EH (cell line): ENCODE results near the gene CERK.

Experiments
- DNase-seq: peaks from one replicate; pipeline ENCODE4 v3.0.0-alpha.2; 2015; ENCODE audit warnings: low read depth

CERK gene

DNA sequence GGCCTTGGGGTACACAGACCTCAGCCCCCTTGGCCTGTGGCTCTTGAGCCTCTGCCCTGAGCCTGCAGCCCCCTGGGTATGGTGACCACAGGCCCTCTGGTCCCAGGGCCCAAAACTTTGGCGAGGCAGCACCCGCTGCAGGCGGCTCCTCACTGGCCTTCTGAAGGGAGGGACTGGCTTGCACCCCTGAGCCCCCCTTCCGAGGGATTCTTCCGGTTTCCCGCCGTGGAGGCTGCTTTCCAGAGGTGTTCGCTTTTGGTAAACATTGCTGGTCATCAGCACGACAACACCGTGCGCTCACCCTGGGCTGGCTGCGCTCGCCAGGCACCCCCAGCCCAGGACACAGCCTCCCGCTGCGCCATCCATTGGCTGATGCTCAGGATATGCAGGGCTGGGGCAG, 75.8 kb downstream of the CERK start:
- no peak for DNase-seq

GRCh38 chr22:46661221-46661851, 76.7 kb downstream of the CERK start:
- peak; percentile 28 for DNase-seq

DNA sequence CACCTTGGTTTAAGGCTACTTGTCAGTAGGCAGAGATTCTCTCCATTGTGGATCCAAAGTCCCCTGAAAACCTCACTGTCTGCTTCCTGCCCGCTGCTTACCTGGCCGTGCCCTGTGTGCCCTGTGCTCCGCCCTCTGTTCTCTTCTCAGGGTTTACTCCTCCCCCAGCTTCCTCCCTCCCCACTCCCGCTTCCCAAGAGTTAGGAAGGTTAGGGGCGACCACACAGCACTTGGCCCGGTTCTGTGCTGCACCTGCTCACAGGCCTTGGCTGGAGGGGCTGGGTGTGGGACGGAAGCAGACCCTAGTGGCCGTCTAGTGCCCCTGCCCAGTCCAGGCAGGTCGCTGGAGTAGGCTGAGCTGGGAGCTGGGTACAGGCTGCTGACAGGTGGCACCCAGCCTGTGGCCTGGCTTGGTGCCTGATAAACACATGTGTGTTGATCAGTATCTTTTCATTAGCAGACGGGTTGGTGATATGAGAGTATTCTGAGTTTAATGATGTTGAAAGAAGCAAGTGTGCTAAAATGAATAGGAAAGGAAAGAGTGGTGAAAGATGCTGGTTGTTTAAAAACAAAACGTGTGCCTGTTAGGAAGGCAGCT, 77.3 kb downstream of the CERK start:
- no peak for DNase-seq

DNA sequence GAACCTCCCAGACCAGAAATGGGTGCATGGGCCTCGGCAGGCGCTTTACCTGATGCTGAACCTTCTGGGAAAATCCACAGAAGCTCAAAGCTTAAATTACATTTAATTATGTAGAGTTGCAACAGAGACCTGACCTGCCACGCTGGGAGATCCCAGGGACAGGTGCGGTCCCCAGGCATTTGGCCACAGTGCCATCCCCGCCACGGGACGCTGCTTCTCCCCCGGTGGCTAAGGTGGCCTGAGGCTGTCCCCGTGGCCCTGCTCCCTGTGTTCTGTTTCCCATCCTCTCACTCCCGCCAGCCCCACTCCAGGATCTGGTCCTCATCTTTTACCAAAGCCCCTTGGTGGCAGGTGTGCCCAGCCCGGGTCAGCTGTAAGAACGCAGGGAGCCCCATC, 78.3 kb downstream of the CERK start:
- DNase-seq: no peak

- no peak for DNase-seq
These were observed 78.8 kb downstream of the CERK start for GRCh38 chr22:46659059-46659790.

- no peak for DNase-seq
These were observed 79.8 kb downstream of the CERK start for GRCh38 chr22:46657996-46658947.

GRCh38 chr22:46657655-46657953, 80.4 kb downstream of the CERK start:
- no peak for DNase-seq

- no peak for DNase-seq
These were observed 81.0 kb downstream of the CERK start for GRCh38 chr22:46656856-46657654.

DNA sequence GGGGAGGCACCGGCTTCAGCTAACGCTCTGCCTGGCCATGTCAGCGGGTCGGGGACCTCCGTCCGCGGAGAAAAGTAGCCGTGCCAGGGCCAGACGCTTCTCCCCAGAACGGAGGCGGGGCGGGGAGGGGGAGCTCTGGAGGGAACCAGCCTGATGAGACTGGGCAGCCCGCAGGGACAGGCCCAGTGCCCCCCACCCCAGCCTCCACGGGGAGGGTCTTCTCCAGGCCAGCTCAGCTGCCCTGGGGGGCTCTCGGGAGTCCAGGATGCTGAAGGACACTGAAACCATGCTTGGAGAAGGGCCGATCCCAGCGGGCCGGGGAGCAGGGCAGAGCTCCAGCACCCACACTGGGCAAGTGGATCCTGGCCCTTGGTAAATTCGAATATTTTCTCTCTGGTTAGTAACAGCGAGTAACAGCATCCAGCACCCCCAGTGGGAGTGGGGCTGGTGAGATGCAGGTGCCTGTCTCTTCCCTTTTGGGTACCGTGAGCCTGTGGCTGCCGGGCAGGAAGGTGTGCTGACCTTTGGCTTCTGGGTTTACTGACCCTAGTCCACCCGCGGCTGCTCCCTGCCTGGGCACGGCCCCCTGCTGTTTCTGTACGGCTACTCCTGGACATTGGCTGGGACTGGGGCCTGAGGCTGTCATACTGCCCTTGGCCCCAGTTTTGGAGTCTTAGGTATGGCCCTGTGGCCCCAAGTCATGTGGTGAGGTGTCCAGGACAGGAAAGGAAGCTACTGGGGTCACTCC, 82.0 kb downstream of the CERK start:
- DNase-seq: no peak

GRCh38 chr22:46654927-46655595, 83.0 kb downstream of the CERK start:
- DNase-seq: no peak

GRCh38 chr22:46654426-46654825, 83.6 kb downstream of the CERK start:
- DNase-seq: no peak

- no peak for DNase-seq
These were observed 84.5 kb downstream of the CERK start for GRCh38 chr22:46653596-46653995.

DNA sequence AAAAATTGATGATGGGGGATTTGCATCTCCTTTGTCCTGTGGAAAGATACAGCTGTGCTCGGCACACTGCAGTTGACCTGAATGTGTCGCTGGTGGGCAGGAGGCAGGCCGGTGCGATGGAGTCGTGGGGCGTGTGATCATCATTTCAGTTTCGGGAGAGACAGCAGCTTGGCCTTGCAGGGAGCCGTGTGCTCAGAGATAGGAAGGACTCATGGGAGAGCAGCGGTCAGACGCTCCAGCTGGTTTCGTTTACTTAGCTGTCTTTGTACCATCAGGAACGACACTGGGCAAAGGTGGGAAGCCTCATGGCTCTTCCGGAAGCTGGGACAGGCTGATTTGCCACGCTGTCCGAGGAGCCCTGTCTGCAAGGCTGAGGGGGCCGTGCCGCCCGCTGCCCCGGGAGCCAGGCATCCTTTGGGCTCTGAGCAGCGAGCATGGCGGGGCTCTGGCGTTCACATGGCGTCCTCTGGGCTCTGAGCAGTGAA, 85.2 kb downstream of the CERK start:
- DNase-seq: peak; percentile 36

- DNase-seq: peak; percentile 12
These were observed 85.8 kb downstream of the CERK start for GRCh38 chr22:46652081-46652846.

GRCh38 chr22:46651316-46651715, 86.7 kb downstream of the CERK start:
- no peak for DNase-seq

- DNase-seq: no peak
These were observed 87.8 kb downstream of the CERK start for GRCh38 chr22:46650078-46650810.

- peak; percentile 11 for DNase-seq
These were observed 88.6 kb downstream of the CERK start for GRCh38 chr22:46649141-46650077.
